Neural crest cell (in vitro differentiated cells): ENCODE data around the gene GPER1. TPM values are rescaled to one million over a fixed set of nuclear protein-coding genes. Genes with fewer than 3 reads are reported as not detected.
A peak's percentile ranks its signal among the peaks of the same experiment; 100 is the strongest.

Experiments
- DNase-seq: peaks from one replicate; pipeline ENCODE4 v3.0.0; 2021; ENCODE audit warnings: low read depth, mixed read lengths, low spot score
- H3K27ac Mint-ChIP-seq: one replicate; pipeline ENCODE4 v1.8.0; 2021; ENCODE audit warnings: mild to moderate bottlenecking, mixed read lengths; ENCODE audit not compliant: unreplicated experiment
- H3K27me3 Mint-ChIP-seq: 2 replicates; pipeline ENCODE4 v1.8.0; 2021; ENCODE audit warnings: low read depth, mild to moderate bottlenecking, mixed read lengths
- H3K36me3 Mint-ChIP-seq: 2 replicates; pipeline ENCODE4 v1.8.0; 2021; ENCODE audit warnings: low read depth, mild to moderate bottlenecking, mixed read lengths
- H3K4me1 Mint-ChIP-seq: 2 replicates; pipeline ENCODE4 v1.8.0; 2021; ENCODE audit warnings: mixed read lengths
- H3K4me3 Mint-ChIP-seq: one replicate; pipeline ENCODE4 v1.8.0; 2021; ENCODE audit warnings: mild to moderate bottlenecking, mixed read lengths
- H3K9me3 Mint-ChIP-seq: 2 replicates; pipeline ENCODE4 v1.8.0; 2021; ENCODE audit warnings: mixed read lengths
- total RNA-seq: library from RNA; stranded (reverse); gene quantifications from 2 replicates; pipeline ENCODE4 v1.2.1, GENCODE V29; 2021
- TF ChIP-seq, protein P1 (sequence below): fragments of 200-600 bp; sonication (generic); conservative IDR thresholded peaks from 2 replicates; pipeline ENCODE4 v1.5.0; 2021; ENCODE audit warnings: antibody characterized with exemption, mild to moderate bottlenecking

The GPER1 gene
- total RNA-seq, 1 donor from 2014 or later = 0.91 TPM

GRCh38 chr7:1121476-1121875, 33.6 kb downstream of the GPER1 start:
- TF ChIP-seq, protein P1, sequence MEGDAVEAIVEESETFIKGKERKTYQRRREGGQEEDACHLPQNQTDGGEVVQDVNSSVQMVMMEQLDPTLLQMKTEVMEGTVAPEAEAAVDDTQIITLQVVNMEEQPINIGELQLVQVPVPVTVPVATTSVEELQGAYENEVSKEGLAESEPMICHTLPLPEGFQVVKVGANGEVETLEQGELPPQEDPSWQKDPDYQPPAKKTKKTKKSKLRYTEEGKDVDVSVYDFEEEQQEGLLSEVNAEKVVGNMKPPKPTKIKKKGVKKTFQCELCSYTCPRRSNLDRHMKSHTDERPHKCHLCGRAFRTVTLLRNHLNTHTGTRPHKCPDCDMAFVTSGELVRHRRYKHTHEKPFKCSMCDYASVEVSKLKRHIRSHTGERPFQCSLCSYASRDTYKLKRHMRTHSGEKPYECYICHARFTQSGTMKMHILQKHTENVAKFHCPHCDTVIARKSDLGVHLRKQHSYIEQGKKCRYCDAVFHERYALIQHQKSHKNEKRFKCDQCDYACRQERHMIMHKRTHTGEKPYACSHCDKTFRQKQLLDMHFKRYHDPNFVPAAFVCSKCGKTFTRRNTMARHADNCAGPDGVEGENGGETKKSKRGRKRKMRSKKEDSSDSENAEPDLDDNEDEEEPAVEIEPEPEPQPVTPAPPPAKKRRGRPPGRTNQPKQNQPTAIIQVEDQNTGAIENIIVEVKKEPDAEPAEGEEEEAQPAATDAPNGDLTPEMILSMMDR = no peak
- Mint-ChIP-seq H3K36me3 (peaks cover 11% of the 10 kb centered on the region), H3K27ac (no peak overlapping the region), H3K4me1 (peaks cover 8% of the 10 kb centered on the region), H3K4me3 (no peak overlapping the region), H3K9me3 (no peaks in the 10 kb centered on the region), H3K27me3 (no peaks in the 10 kb centered on the region)
- no peak for DNase-seq

DNA sequence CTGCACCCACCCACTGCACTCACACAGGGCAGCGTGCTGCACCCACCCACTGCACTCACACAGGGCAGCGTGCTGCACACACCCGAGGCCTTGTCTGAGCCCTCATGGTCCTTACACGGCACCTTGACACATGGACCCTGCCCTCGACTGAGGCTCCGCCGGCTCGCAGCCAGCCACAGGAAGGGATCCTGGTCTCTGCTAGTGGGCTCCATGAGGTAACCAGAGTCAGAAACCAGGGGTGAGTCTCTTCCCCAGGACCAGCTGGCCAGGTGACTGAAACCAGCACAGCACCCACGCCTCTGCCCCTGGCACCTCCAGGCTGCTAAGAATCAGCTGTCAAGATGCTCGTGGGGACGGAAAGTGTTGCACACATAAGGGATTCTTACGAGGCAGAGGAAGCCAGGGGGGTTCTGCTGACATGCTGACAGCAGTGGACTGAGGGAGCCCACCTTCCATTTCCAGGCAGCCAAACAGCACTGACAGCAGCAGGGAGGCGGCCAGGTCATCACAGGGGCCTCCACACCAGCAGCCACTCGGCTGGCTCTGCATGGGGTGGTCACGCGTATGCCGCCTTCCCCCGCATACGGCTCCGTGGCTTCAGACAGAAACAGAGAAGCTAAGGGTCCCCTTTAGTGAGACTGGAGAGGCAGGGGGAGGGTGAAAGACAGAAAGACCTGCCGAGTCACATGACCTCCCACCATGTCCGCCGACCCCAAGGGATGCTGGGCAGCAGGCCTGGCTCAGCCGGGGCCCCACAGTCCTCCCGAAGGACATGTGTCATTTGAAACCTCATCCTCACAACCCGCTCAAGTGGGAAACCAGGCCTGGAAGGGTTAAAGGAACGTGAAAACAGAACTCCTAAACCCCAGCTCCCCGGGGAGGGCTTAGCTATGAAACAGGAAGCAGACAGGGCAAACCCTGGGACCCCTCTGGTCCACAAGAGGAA, 34.2 kb downstream of the GPER1 start:
- TF ChIP-seq, protein P1 = no peak
- no peak for DNase-seq
- H3K27ac Mint-ChIP-seq = peak overlapping the region; percentile 43
- H3K27me3 Mint-ChIP-seq = no peaks in the 10 kb centered on the region
- peaks cover 14% of the 10 kb centered on the region for H3K36me3 Mint-ChIP-seq
- H3K4me3 Mint-ChIP-seq = no peak overlapping the region
- no peaks in the 10 kb centered on the region for H3K9me3 Mint-ChIP-seq
- peaks cover 8% of the 10 kb centered on the region for H3K4me1 Mint-ChIP-seq

DNA sequence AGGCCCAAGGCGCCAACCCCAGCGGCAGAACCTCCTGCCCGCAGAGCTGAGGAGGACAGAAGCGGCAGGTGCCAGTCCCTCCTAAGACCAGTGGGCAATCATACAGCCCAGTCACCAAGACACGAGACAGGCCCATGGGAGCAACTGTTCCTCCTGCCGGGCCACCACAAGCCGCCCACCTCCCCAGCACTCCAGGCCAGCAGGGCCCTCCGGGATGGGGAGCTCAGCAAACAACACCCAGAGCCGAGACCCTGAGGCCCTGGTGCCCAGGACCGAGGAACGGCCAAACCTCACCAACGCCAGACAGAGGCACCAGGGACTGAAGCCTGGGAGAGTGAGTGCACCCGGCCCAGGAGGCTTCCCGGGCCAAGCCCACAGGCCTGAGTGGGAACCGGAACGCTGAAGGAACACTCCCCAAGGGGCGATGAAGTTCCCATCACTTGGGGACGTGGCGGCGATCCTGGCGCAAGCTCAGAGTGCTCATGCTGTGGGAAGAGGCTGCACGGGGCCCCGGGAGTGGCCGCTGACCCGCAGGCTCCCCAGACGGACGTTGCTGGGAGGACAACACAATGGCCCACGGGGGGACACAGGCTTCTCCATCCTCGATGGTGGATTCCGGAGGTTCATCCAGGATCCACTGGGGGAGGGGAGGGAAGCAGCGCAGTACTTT, 35.1 kb downstream of the GPER1 start:
- peaks cover 6% of the 10 kb centered on the region for H3K36me3 Mint-ChIP-seq
- TF ChIP-seq, protein P1 = no peak
- H3K4me1 Mint-ChIP-seq = peaks cover 8% of the 10 kb centered on the region
- H3K4me3 Mint-ChIP-seq = no peak overlapping the region
- no peak for DNase-seq
- no peak overlapping the region for H3K27ac Mint-ChIP-seq
- no peaks in the 10 kb centered on the region for H3K9me3 Mint-ChIP-seq
- H3K27me3 Mint-ChIP-seq = no peaks in the 10 kb centered on the region

DNA sequence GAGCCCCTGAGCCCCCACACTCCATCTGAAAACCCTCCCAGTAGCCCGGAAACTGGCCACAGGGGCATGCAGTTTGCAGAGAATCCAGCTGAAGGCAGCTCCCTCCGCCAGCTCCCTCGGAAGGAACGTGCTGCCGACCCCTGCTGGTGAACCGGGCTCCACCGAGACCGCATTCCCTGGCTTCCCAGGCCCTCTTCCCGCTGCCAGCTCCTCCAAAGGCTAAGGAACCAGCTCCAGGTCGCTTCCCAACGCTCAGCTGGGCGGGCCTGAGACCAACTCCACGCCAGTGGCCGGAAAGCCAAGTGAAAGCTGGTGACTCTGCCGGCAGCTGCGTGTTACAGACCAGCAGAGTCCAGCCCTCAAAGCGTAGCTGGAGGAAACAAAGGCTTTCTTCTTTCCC, 35.8 kb downstream of the GPER1 start:
- Mint-ChIP-seq H3K27me3 (no peaks in the 10 kb centered on the region), H3K4me1 (peaks cover 8% of the 10 kb centered on the region), H3K27ac (peak overlapping the region; percentile 12), H3K36me3 (peaks cover 3% of the 10 kb centered on the region), H3K9me3 (no peaks in the 10 kb centered on the region), H3K4me3 (no peak overlapping the region)
- DNase-seq = peak; percentile 66
- TF ChIP-seq, protein P1 = peak; percentile 64

- Mint-ChIP-seq H3K9me3 (no peaks in the 10 kb centered on the region), H3K4me3 (no peak overlapping the region), H3K27ac (no peak overlapping the region), H3K27me3 (no peaks in the 10 kb centered on the region), H3K36me3 (peaks cover 3% of the 10 kb centered on the region), H3K4me1 (peaks cover 8% of the 10 kb centered on the region)
- no peak for DNase-seq
- TF ChIP-seq, protein P1 = no peak
Observed at GRCh38 chr7:1124164-1124563, 36.3 kb downstream of the GPER1 start.
